OCI-M2 (cell line): ENCODE data around the gene ZMYND8.
"Not testable (repeated sequence)": the region's sequence is repeated elsewhere in the genome, so short reads cannot be mapped to it uniquely, and the experiment has no call there.

Experiments used
- DNase-seq: peaks from one replicate; lab custom pipeline; 2025; ENCODE audit not compliant: unreplicated experiment; lab: John Stamatoyannopoulos, UW

Gene ZMYND8

DNA sequence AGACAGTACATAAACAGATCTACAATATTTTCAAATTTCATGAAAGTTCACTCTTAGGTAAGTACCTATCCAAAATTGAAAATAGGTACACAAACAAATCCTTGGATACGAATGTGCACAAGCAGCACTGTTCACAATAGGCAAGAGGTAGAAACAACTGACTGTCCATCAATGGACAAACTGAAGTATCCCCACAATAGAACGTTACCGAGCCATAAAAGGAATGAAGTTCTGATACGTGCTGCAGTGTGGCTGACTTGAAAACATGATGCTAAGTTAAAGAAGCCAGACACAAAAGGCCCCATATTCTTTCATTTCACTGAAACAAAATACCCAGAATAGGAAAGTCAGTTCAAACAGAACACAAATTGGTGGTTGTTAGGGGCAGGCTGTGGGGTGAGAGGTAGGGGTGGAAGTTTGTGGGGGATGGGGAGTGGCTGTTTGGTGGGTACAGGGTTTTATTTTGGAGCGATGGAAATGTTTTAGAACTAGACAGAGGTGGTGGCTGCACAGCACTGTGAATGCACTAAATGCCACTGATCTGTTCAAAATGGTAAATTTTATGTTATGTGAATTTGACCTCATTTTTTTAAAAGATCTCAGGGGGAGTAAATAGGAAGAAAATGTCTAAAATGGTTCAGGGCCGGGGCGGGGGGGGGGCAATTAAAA lies 89.5 kb downstream of the ZMYND8 start:
- DNase-seq: no peak

DNA sequence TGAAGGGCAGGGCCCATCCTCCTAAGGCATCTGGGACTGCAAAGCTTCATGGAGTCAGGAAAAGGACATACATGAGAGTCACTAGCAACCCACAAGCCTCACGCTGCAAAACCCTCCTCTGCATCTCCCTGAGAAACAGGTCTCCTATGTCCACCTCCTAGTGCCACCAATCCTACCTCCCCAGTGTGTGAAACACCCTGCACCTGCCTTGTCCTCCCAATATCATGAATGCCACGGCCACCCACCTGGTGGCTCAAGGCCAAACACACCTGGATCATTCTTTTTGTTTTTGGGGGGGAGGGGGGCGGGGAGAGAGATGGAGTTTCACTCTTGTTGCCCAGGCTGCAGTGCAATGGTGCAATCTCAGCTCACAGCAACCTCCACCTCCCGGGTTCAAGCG lies 90.5 kb downstream of the ZMYND8 start:
- DNase-seq: no peak

DNA sequence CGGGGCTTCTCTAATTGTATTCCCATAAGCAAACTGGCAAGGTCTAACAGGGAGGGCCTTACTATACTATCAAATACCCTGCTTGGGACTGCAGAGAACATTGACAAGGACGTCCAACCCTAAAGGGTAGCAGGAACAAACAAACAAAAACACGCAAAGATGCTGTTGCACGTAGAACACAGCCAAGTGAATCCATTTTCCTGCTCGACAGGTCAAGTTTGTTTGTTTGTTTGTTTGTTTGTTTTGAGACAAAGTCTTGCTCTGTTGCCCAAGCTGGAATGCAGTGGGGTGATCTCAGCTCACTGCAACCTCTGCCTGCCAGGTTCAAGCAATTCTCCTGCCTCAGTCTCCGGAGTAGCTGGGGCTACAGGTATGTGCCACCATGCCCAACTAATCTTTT lies 91.3 kb downstream of the ZMYND8 start:
- DNase-seq: no peak

DNA sequence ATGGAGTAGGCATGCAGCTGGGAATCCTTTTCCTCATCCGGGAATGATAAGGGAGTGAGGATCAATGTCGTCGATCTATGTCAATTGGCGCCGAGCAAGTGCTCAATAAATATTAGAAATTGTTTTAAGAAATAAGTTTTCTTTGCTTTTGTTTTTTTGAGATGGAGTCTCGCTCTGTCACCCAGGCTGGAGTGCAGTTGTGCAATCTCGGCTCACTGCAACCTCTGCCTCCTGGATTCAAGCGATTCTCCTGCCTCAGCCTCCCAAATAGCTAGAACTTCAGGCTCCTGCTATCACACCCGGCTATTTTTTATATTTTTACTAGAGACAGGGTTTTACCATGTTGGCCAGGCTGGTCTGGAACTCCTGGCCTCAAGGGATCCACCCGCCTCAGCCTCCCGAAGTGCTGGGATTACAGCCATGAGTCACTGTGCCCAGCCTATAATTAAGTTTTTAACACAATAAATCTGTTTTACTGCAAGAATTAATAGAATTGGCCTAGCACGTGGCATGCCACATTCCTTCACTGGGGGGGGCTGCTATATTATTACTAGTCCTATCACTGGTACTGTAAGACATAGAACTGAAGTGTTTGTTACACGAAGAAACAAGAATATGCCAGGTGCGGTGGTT lies 92.2 kb downstream of the ZMYND8 start:
- not testable (repeated sequence) for DNase-seq

DNA sequence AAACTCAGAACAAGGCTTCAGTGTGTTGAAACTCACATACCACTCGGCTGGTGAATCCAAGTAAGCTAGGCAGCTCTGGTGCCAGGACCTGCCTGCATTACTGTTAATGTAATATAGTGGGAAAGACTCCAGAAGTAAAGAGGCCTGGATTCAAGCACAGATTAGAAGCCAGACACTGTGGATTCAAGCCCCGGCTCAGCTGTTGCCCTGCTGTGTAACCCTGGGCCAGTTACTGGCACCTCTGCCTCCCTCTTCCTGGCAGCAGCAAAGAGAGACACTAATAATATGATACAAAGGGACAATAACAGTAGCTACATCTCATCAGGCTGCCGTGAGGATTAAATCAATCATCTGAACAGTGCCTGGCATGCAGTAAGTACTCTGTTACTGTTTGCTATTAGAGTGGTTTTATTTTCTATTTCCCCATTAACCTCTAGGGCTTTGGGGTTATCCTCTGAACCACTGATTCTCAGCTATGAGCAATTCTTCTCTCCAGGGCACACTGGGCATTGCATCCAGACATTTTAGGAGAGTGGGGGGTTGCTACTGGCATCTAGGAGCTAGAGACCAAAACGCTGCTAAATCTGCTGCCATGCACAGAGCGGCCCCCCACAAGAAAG lies 92.9 kb downstream of the ZMYND8 start:
- DNase-seq: no peak

DNA sequence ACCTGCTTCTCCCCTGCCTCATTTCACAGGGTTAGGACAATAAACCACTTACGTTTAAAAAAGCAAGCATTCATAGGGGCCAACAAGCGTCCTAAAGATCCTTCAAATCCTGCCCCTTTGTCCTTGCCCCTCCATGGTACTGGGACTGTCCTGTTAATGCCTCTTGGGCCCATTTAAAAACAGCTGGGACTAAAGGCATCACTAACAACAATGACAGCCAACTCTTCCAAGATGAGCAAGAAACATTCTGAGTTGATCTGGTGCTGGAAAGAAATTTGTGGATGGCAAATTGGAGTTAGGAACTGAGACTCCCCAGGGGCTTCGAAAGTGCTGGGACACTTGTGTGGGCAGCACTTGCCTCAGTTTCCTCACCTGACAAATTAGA lies 93.4 kb downstream of the ZMYND8 start:
- DNase-seq: no peak

DNA sequence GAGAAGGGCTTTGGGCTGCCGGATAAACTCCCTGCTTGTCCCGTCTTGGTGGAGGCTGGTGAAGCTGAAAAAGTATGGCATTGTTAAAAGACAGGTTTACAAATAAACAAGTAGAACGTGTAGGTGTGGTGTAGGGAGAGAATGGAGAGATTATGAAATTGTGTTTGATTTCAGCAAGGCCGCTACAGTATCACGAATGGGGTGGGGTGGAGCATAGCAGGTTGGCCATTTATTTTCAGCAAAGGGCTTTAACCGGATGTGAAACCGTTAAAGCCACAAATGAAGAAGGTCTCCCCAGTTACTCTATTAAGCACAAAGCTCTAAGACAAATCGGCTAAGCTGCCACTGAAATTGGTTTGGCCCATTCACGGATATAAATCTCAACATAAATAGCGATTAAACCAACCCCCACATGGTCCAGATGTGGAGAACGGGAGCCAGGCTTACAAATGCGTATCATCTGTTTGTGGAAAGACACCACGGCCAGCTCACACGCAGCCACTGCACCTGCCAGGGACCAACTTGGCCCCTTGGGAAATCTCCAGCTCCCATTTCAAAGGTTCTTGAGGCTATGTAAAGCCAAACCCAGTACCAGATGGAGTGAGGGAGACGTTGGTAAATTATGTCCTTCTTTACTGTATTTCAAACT lies 94.0 kb downstream of the ZMYND8 start:
- DNase-seq: no peak

DNA sequence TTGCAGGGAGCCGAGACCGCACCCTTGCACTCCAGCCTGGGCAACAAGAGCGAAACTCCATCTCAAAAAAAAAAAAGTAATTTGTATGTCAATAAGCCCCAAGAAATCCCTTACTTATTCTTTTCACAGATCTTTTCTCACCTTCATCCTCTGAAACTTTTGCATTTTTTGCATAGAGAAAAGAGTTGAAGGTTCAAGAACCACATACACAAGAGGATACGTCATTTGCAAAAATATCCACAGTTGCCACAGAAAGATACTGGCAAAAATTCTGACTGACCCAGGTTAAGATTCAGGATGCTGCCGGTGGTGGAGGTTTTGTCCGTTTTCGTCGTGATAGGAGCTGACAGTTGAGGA lies 94.5 kb downstream of the ZMYND8 start:
- no peak for DNase-seq

DNA sequence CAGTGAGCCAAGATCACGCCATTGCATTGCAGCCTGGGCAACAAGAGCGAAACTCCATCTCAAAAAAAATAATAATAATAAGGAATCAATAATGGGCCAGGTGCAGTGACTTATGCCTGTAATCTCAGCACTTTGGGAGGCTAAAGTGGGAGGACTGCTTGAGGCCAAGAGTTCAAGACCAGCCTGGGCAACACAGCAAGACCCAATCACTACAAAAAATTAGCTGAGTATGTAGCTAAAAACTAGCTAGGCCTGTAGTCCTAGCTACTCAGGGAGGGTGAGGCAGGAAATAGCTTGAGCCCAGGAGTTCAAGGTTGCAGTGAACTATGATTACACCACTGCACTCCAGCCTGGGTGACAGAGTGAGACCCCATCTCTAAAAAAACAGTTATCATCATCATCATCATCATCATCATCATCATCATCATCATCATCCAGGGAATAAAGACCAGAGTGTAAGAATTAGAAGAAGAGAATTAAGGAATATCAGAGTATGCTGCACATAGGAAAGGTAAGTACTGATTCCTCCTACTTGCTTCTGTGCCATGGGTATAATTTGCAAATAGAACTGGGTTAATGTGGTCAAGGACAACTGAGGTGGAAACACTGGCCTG lies 95.2 kb downstream of the ZMYND8 start:
- not testable (repeated sequence) for DNase-seq

DNA sequence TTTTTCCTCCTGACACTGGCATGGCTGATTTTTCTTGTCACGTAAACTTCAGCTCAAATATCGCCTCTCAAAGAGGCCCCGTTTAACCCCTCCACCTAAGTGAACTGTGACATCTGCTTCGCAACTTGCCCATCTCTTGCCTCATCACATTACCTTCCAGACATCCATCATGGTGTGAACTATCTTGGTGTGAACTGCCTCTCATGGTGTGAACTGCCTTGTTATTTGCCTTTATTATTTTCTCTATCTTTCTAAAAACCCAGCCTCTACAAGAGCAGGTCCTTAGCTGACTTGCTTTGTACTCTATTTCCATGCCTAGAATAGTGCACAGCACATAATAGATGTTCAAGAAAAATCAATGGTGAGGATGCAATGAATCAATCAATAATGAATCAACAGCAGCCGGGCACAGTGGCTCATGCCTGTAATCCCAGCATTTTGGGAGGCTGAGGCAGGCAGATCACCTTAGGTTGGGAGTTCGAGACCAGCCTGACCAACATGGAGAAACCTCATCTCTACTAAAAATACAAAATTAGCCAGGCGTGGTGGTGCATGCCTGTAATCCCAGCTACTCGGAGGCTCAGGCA lies 95.9 kb downstream of the ZMYND8 start:
- DNase-seq: not testable (repeated sequence)

DNA sequence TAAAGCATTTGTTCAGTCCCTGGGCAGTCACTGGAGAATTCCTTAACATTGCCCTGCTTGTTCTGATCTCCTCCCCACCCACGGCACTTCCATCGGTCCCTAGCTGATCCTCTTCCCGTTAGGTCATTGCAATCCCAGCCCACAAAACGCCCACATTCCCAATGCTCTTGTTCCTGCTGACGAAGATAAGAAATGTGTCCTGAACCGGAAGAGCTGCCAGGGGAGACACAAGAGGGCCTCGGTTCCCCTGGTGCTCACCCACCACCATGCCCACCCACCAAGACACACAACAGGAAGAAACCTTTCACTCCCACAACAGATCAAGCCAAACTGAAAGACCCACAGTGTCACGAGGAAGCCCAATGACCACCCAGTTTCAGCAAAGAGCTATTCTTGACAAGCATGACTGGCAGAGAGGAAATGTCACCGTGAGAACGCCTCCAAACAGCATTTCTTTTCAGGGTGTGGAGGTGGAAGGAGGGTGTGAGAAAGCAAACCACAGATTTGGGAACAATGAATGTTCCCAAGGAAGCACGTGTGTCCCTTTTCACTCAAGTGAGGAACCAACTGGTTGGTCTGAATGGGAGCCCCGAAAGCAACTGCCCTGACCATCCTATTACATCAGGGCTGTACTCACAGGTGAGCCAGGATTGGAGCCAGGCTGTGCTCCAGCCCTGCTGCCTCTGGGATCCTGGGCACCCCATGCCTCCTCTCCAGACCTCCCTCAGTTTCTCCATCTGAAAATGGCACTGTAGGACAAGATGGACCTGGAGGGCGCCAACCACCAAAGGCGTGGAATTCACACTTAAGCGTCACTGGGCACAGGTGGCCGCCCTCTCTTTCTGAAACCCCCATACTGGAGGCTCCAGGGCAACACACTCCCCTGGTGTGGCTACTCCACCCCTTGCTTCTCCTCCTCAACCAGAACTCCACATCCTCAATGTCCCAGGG lies 97.5 kb downstream of the ZMYND8 start:
- no peak for DNase-seq

DNA sequence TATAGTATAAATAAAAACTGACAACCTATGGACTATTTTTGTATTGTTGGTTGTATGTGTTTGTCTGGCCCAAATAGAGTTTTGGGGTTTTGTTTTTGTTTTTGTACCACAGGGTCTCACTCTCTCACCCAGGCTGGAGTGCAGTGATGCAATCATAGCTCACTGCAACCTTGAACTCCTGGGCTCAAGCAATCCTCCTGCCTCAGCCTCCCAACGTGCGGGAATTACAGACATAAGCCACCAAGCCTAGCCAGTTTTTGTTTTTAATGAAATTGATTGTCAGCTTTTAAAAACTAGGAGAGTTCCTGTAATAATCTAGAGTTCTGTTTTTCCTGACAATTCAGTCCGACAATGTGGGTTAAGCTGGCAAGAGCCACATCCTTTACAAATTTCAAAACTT lies 98.7 kb downstream of the ZMYND8 start:
- DNase-seq: no peak

DNA sequence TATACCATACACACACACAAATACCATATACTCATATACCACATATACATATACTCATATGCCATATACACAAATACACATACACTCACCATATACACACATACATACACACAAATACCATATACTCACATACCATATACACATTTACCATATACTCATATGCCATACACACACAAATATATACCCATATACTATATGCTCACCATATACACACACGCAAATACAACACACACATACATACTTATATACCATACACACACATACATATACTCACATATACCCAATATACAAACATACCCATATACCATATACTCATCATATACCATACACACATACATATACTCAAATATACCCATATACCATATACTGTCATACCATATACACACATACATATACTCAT lies 99.2 kb downstream of the ZMYND8 start:
- DNase-seq: no peak

DNA sequence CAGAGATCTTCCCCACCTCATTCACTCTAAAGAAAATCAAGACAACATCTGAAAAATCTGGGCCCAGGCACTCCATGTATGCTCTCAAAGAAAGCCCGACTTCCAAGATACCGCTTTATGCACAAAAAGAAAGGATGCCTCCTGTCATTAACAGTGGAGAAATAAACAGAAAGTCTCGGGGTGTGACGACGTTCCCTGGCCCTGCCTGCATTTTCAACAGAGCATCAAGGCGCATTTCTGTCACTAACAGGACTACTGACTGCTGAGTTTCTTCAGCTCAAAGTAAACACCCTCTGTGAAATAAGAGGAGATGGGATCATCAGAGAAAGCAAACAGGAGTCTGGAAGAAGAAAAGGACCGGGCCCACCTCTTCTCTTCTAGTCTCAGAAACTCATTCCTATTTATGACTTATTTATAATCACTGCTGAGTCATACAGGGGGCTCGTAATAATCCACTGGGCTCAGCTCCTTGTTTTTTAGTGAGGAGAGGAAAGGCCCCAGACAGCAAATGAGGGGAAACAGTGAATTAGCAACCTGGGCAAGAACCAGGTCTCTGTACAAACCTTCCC lies 99.7 kb downstream of the ZMYND8 start:
- no peak for DNase-seq

DNA sequence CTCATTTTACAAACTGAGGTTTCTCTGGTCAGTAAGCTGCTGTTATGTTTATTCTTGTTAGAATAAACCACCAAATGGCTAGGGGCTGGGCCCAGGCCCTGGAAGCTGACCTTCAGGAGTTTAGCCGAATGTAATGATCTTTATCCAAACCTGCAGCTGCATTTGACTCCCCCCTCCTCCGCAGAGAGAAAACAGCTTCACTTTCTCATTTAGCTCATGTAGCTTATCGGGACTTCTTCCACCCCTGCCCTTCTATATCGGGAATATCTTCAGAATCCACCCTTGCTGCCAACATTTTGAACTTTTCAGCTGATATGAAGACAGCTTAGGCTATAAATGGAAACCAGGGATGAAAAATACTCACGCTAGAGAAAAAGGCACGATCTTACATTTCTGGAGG lies 102.6 kb downstream of the ZMYND8 start:
- no peak for DNase-seq

DNA sequence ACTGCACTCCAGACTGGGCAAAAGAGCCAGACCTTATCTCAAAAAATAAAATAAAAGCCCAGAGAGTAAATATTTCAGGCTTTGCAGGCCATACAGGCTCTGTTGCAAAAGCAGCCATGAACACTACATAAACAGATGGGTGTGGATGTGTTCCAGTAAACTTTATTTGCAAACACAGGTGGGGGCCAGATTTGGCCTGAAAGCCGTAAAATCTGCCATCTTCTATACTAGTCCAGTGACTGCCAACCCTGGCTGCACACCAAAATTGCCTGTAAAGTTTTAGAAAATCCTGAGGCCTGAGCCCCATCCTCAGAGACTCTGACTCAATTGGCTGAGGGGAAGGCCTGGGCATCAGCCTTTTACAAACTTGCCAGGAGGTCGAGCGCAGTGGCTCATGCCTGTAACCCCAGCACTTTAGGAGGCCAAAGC lies 103.6 kb downstream of the ZMYND8 start:
- no peak for DNase-seq

DNA sequence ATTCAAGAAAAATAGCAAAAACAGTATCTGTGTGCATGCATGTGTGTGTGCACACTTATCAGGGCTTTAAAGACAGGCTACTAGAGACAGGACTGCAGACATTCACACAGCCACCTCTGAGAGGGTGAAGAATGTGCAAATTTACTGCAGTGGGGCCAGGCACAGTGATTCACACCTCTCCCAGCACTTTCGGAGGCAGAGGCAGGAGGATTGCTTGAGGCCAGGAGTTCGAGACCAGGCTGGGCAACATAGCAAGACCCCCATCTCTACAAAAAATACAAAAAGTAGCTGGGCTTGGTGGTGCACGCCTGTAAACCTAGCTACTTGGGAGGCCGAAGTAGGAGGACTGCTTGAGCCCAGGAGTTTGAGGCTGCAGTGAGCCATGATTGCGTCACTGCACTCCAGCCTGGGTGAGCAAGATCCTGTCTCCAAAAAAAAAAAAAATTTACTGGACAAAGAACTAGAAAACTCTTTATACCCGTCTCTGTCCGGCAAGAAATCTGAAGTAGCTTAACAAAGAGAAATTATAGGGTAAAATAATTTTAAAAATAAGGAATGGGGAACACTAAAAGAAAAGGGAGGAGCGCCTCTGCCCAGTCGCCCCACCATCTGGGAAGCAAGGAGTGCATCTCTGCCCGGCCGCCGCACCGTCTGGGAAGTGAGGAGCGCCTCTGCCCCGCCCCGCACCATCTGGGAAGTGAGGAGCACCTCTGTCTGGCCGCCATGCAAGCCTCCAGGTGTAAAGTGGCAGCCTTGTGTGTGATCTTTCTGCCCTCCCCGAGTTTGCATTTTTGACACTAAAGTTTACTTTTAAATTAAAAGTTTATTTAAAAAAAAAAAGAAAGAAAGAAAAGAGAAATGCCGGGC lies 105.1 kb downstream of the ZMYND8 start:
- no peak for DNase-seq

DNA sequence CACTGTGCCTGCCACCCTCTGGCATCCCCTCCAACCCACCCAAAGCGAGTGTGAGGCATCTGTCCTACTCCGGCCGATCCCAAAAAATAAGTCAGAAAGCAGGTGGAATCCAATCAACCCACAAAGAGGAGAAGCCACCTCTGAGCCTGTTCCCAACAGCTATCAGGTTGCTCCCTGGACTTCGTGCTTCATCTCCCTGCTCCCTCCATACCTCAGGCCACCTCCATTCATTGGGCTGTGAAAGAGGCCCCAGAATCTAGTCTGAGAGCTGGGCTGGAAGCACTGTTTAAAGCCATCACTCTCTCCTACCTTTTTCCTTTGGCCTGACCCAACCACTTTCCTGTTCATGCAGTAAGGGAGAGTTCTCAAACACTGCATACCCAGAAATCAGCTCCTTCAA lies 106.1 kb downstream of the ZMYND8 start:
- no peak for DNase-seq

DNA sequence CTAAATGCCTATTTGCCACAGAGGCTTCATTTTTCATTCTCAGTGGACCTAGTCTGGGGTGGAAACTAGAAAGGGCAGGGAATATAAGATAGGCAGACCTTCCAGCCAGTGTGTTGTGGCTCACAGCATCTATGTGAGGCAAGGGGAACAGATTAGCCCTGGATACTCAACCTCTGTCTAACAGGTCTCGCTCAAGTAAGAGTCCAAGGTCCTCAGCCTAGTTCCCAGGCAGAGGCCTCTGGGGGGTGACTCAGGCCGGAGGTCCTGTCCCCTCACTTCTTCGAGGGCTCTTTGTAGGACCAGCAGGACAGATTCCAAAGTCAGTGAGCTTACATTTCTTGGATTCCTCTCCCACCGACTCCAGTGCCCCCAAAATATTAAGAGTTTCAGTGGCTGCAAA lies 106.6 kb downstream of the ZMYND8 start:
- DNase-seq: no peak
